GM23248 (cell line): ENCODE data around the gene PLXDC2.

ENCODE experiments used
- EZH2 ChIP-seq: fragments of 200-600 bp; sonication (generic); IDR thresholded peaks from 2 replicates; pipeline ENCODE4 v1.6.1; 2018; ENCODE audit warnings: antibody characterized with exemption, mild to moderate bottlenecking; ENCODE audit not compliant: insufficient read depth, poor library complexity, severe bottlenecking
- EZH2phosphoT487 ChIP-seq: fragments of 200-600 bp; sonication (generic); IDR thresholded peaks from 2 replicates; pipeline ENCODE4 v1.6.1; 2018; ENCODE audit warnings: antibody characterized with exemption, moderate library complexity, mild to moderate bottlenecking, low read depth; ENCODE audit not compliant: insufficient read depth

GRCh38 chr10:20166096-20166675 is 350.0 kb downstream of the PLXDC2 start:
- TF ChIP-seq EZH2phosphoT487 (no peak), EZH2 (no peak)
